Transverse colon (tissue), 4 donors: ENCODE data around the gene PVALEF. TPM values are rescaled to one million over a fixed set of nuclear protein-coding genes. Genes with fewer than 3 reads are reported as not detected.

ENCODE experiments used
- DNase-seq: peaks from one replicate; pipeline ENCODE4 v3.0.0-alpha.2; 2019
- H3K27ac ChIP-seq, 4 donors: fragments of 200-600 bp; sonication (generic); 2 replicates each; pipeline ENCODE4 v1.5.1; 2016 to 2018; ENCODE audit warnings: inconsistent platforms in 4 of 4
- H3K27me3 ChIP-seq: fragments of 200-600 bp; sonication (generic); 2 replicates; pipeline ENCODE4 v1.5.1; 2017; ENCODE audit warnings: inconsistent platforms
- H3K36me3 ChIP-seq, 4 donors: fragments of 200-600 bp; sonication (generic); 2 replicates each; pipeline ENCODE4 v1.5.1; 2017 to 2019; ENCODE audit warnings: inconsistent platforms in 4 of 4
- H3K4me1 ChIP-seq, 4 donors: fragments of 200-600 bp; sonication (generic); 2 replicates each; pipeline ENCODE4 v1.5.1; 2017 to 2020; ENCODE audit warnings: inconsistent platforms in 4 of 4
- H3K4me3 ChIP-seq, 4 donors: fragments of 200-600 bp; sonication (generic); 1 replicate in 1 of 4; 2 replicates in 3 of 4; pipeline versions ENCODE4 v1.5.1 to v1.6.1; 2017 to 2019; ENCODE audit warnings: inconsistent platforms in 4 of 4
- H3K9me3 ChIP-seq, 2 donors: fragments of 200-600 bp; sonication (generic); 2 replicates each; pipeline ENCODE4 v1.5.1; 2017 to 2019; ENCODE audit warnings: inconsistent platforms in 2 of 2
- EP300 ChIP-seq: sonication (generic); formaldehyde crosslinking; IDR thresholded peaks from one replicate; pipeline ENCODE4 v1.6.1; 2017; ENCODE audit warnings: antibody characterized with exemption, low read depth
- POLR2A ChIP-seq: fragments of 450-650 bp; IDR thresholded peaks from one replicate; pipeline ENCODE4 v1.6.1; 2016; ENCODE audit warnings: antibody characterized with exemption, mild to moderate bottlenecking, moderate library complexity
- POLR2AphosphoS5 ChIP-seq, 3 donors: sonication (generic); formaldehyde crosslinking; IDR thresholded peaks; one replicate each; pipeline ENCODE4 v1.6.1; 2016; ENCODE audit warnings: antibody characterized with exemption in 3 of 3
- WGBS, 2 donors: methylation state at CpG; one replicate each; pipeline ENCODE4 v1.1.5; 2018; ENCODE audit warnings: low coverage in 1 of 2; 5-methylcytosine and 5-hydroxymethylcytosine counted together
- in situ Hi-C, 4 donors: fragments of 200-750 bp; cut with MboI; loops; one replicate each; pipeline versions ENCODE4 v1.15.0 to v1.15.1; 2017; ENCODE audit warnings: low sequenced_read_pairs in 3 of 4, low pct_ligation_motif_present in 1 of 4, low pct_unique_long_range_greater_than_20kb in 1 of 4
- intact Hi-C: fragments of 100-400 bp; cut with DNase I; formaldehyde crosslinking; loops from one replicate; pipeline ENCODE4 v1.15.1; 2023; ENCODE audit warnings: low total_unique reads
- total RNA-seq, 4 donors: library from RNA; depleted of rRNA; stranded (reverse); fragments of >200 nt; gene quantifications; one replicate each; pipeline ENCODE4 v1.1.0, GENCODE V29; 2016
- TF ChIP-seq, protein P1 (sequence below), 5 experiments: fragments of 200-600 bp in 3 of 5; fragments of 450-650 bp in 2 of 5; sonication (generic) in 3 of 5; IDR thresholded peaks; 1 replicate in 2 of 5; 2 replicates in 3 of 5; pipeline ENCODE4 v1.5.1; 2016 to 2017; ENCODE audit warnings: antibody characterized with exemption in 5 of 5, inconsistent platforms in 3 of 5, mild to moderate bottlenecking in 2 of 5, moderate library complexity in 1 of 5

Gene PVALEF
- total RNA-seq, 4 donors from 2014 or later: not detected

GRCh38 chr17:81187586-81188490 lies 22.5 kb downstream of the PVALEF start:
- H3K4me1 ChIP-seq: no peaks in the 10 kb centered on the region
- H3K36me3 ChIP-seq: no peaks in the 10 kb centered on the region
- no peak overlapping the region for H3K27ac ChIP-seq
- no peak for DNase-seq
- 86 to 100% methylated on average over 1 to 26 of the region's 26 CpGs for WGBS, 2 donors
- in situ Hi-C loops: no loop called here
- no peak overlapping the region for H3K4me3 ChIP-seq
- intact Hi-C loops: no loop called here
- peaks cover 20% of the 10 kb centered on the region for H3K27me3 ChIP-seq
- TF ChIP-seq POLR2AphosphoS5 (IDR thresholded peaks at IDR 0.05): no peak
- TF ChIP-seq, protein P1, sequence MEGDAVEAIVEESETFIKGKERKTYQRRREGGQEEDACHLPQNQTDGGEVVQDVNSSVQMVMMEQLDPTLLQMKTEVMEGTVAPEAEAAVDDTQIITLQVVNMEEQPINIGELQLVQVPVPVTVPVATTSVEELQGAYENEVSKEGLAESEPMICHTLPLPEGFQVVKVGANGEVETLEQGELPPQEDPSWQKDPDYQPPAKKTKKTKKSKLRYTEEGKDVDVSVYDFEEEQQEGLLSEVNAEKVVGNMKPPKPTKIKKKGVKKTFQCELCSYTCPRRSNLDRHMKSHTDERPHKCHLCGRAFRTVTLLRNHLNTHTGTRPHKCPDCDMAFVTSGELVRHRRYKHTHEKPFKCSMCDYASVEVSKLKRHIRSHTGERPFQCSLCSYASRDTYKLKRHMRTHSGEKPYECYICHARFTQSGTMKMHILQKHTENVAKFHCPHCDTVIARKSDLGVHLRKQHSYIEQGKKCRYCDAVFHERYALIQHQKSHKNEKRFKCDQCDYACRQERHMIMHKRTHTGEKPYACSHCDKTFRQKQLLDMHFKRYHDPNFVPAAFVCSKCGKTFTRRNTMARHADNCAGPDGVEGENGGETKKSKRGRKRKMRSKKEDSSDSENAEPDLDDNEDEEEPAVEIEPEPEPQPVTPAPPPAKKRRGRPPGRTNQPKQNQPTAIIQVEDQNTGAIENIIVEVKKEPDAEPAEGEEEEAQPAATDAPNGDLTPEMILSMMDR (IDR thresholded peaks at IDR 0.05): no peak
- no peak for TF ChIP-seq EP300
- TF ChIP-seq POLR2A: no peak
- no peaks in the 10 kb centered on the region for H3K9me3 ChIP-seq

DNA sequence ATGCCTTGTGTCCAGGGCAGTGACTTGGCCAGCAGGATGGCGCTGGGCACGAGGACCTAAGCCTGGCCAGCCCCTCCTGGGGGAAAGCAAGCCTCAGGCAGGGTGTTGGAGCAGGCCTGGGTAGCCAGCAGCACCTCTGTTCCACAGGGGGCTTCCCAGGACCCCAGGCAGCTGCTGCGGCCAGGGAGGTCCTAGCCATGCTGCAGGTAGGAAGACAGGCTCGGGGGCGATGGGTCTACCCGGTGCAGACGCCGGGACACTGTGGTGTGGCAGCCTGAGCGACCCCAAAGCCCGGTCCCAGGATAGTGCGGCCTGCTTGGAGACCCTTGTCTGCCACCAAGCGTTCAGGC lies 23.2 kb downstream of the PVALEF start:
- no peak for DNase-seq
- no peaks in the 10 kb centered on the region for H3K4me1 ChIP-seq
- intact Hi-C loops (no loop called here), in situ Hi-C loops (no loop called here)
- TF ChIP-seq POLR2AphosphoS5 (IDR thresholded peaks at IDR 0.05) (no peak), EP300 (no peak), POLR2A (no peak)
- TF ChIP-seq, protein P1 (IDR thresholded peaks at IDR 0.05): no peak
- H3K27ac ChIP-seq: no peak overlapping the region
- peaks cover 16% of the 10 kb centered on the region for H3K27me3 ChIP-seq
- no peaks in the 10 kb centered on the region for H3K36me3 ChIP-seq
- 90% methylated on average over 3 of the region's 12 CpGs; no CpG with 5 or more reads in 1 of the 2 donors for WGBS, 2 donors
- H3K9me3 ChIP-seq: no peaks in the 10 kb centered on the region
- H3K4me3 ChIP-seq: no peak overlapping the region

GRCh38 chr17:81189016-81189415 lies 23.7 kb downstream of the PVALEF start:
- intact Hi-C loops: no loop called here
- no peak for DNase-seq
- Histone ChIP-seq H3K9me3 (no peaks in the 10 kb centered on the region), H3K4me3 (no peak overlapping the region), H3K4me1 (no peaks in the 10 kb centered on the region), H3K27ac (no peak overlapping the region), H3K36me3 (no peaks in the 10 kb centered on the region), H3K27me3 (peaks cover 10% of the 10 kb centered on the region)
- in situ Hi-C loops: no loop called here
- TF ChIP-seq POLR2AphosphoS5 (IDR thresholded peaks at IDR 0.05) (no peak), EP300 (no peak), POLR2A (no peak)
- TF ChIP-seq, protein P1 (IDR thresholded peaks at IDR 0.05): no peak
- WGBS, 2 donors: 100% methylated on average over 3 of the region's 7 CpGs; no CpG with 5 or more reads in 1 of the 2 donors

DNA sequence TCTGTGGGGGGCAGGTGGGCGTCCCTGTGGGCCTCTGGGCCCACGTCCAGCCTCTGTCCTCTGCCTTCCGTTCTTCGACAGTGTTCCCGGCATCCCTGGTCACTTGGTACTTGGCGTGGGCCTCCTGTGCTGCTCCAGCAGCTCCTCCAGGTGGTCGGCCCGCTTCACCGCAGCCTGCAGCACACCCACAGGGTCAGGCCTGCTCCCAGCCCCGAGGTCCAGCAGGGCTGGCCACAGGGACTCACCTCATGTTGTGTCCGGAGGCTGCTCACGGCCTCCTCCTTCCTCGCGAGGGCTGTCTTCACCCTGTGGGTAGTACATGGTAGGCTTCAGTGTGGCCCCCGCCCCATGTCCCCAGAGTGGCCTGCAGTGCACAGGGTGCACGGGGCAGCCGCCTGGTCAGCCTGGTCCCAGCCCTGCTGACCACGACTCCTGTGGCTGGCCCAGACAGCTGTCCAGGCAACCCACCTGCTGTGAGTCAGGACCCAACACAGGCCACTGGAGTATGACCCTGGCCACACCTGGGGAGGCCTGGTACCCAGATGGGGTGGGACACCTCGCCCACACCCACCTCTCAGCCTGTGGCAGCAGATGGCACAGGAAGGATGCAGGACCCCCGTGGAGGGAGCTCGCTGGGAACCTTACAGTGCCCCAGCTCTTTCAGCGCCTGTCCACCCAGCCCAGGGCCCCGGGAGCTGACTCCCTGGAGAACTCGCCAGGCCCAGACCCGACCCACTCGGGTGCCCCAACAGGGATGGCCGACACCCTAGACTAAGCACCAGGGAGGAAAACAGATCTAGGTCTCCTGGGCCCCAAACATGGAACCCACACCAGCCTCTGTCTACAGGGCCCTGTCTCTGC lies 24.6 kb downstream of the PVALEF start:
- in situ Hi-C loops (no loop called here), intact Hi-C loops (no loop called here)
- no peaks in the 10 kb centered on the region for H3K9me3 ChIP-seq
- H3K27me3 ChIP-seq: peaks cover 1% of the 10 kb centered on the region
- H3K4me3 ChIP-seq: no peak overlapping the region
- no peak overlapping the region for H3K27ac ChIP-seq
- DNase-seq: no peak
- TF ChIP-seq, protein P1 (IDR thresholded peaks at IDR 0.05): no peak
- TF ChIP-seq POLR2A (no peak), EP300 (no peak), POLR2AphosphoS5 (IDR thresholded peaks at IDR 0.05) (no peak)
- no peaks in the 10 kb centered on the region for H3K4me1 ChIP-seq
- WGBS, 2 donors: 81% methylated on average over 14 of the region's 27 CpGs; no CpG with 5 or more reads in 1 of the 2 donors
- no peaks in the 10 kb centered on the region for H3K36me3 ChIP-seq
